Measurements from ENCODE around the gene IMPA2.
"Not testable (repeated sequence)": the region's sequence is repeated elsewhere in the genome, so short reads cannot be mapped to it uniquely, and the experiment has no call there.

IMPA2 gene

DNA sequence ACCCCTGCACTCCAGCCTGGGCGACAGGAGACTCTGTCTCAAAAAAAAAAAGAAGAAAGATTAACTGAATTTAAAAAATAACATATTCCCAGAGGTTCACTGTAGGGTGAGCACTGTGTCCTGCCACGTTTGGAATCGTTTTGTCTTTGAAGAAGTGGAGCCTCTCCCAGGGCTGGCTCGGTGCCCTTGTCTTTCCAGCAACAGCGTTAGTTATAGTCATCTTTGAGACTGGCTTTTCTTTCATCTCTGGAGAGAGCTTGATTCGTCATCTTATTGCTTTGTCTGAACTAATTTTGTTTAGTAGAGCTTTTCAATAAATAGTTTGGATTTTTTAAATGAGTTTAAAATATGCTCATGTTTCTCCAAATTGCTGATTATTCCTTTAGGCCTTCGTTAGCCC, 50.5 kb downstream of the IMPA2 start:
- H3K4me1 Mint-ChIP-seq (ENCODE audit: low read depth) = no peaks in the 10 kb centered on the region
- no peak overlapping the region for H3K27ac Mint-ChIP-seq
- no peak overlapping the region for H3K4me3 Mint-ChIP-seq
- no peaks in the 10 kb centered on the region for H3K9me3 Mint-ChIP-seq
- H3K36me3 Mint-ChIP-seq (ENCODE audit: low read depth) = no peaks in the 10 kb centered on the region
- no peaks in the 10 kb centered on the region for H3K27me3 Mint-ChIP-seq

DNA sequence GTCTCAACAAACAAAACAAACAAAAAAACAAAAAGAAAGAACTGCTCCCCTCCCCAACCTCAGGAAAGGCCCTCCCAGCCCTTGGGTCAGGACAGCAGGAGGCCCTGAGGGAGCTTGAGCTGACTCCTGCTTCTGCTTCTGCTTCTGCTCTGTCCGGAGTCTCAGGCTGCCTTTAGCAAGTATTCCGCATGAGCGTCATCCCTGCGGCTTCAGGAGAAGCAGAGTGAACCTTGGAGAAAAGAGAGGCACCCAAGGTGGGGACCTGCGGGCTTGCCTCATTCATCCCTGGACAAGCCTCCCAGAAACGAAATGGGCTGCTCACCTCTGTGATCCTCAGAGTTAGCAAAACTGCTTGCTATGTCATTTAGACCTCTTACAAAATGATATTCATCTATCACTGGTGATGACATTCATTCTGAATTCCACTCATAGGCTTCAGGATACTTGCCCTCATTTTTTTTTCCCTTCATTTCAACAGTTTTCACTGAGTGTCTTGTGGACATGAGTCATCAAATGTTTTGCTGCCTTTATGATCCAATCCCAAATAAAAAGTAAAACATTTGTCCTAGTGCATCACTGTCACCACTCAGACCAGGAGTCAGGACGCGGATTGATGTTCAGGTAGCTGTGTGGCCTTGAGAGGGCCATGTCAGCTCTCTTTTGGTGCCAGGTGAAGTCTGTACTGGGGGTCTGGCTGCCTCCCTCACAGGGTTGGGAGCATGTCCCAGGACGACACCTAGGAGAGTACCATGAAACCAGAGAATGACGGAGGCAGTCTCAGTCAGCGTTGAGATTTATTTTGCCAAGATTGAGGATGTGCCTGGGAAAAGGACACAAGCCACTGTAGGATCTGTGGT, 51.7 kb downstream of the IMPA2 start:
- Mint-ChIP-seq H3K4me1 (ENCODE audit: low read depth) (no peaks in the 10 kb centered on the region), H3K36me3 (ENCODE audit: low read depth) (no peaks in the 10 kb centered on the region), H3K27ac (no peak overlapping the region), H3K9me3 (no peaks in the 10 kb centered on the region), H3K27me3 (peaks cover 2% of the 10 kb centered on the region), H3K4me3 (no peak overlapping the region)

DNA sequence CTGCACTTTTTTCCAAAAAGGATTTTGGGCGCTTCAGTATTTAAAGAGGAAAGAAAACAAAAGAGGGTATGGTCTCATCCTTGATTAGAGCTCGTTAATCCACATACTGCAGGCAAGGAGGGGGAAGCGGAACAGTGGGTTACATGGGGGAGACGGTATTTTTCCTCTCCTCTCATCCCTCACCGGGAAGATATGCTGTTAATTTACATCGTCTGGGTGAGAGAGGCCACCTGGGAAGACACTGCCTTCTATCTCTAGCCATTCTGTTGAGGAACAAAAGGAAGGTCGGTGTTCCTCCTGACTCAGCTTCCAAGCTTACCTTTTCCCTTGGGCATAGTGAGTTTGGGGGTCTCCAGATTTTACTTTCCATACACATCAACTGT, 52.3 kb downstream of the IMPA2 start:
- no peak overlapping the region for H3K4me3 Mint-ChIP-seq
- H3K36me3 Mint-ChIP-seq (ENCODE audit: low read depth) = no peaks in the 10 kb centered on the region
- no peaks in the 10 kb centered on the region for H3K9me3 Mint-ChIP-seq
- H3K27ac Mint-ChIP-seq = no peak overlapping the region
- no peaks in the 10 kb centered on the region for H3K4me1 Mint-ChIP-seq (ENCODE audit: low read depth)
- peaks cover 5% of the 10 kb centered on the region for H3K27me3 Mint-ChIP-seq

DNA sequence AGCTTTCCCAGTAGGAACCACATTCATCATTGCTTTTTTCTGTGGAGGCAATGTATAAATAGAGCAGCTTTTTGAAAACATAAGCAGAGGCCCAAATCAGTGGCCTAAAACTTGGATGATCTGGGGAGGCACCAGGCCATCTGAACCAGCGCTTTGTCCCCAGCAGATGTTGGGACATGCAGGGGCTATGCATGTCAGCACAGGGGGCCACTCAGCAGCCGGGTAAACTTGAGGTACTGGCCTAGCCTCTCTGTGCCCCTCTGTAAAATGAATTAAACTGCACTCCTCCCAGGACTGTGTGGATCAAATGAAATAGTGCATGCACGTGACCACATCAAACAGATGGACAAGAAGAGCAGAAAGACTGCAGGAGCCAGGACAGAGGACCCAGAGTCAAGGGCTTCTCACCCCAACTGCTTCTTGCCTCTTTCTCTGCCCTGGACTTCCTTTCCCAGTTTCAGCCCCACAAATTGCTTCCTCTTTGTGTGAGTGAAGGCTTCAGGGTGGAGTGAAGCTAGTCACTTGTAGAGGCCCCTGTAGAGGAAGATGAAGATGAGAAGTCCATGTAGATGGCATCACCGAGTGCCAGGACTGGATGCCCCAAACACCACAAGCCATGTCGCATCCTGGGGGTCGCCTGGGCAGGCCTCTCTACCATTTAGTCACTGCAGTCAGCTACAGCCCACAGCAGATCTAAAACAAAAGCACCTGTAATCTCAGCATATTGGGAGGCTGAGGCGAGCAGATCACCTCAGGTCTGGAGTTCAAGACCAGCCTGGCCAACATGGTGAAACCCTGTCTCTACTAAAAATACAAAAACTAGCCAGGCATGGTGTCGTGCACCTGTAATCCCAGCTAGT, 53.2 kb downstream of the IMPA2 start:
- Mint-ChIP-seq H3K4me3 (no peak overlapping the region), H3K27me3 (peaks cover 5% of the 10 kb centered on the region), H3K9me3 (no peaks in the 10 kb centered on the region), H3K4me1 (ENCODE audit: low read depth) (no peaks in the 10 kb centered on the region), H3K27ac (no peak overlapping the region), H3K36me3 (ENCODE audit: low read depth) (no peaks in the 10 kb centered on the region)

DNA sequence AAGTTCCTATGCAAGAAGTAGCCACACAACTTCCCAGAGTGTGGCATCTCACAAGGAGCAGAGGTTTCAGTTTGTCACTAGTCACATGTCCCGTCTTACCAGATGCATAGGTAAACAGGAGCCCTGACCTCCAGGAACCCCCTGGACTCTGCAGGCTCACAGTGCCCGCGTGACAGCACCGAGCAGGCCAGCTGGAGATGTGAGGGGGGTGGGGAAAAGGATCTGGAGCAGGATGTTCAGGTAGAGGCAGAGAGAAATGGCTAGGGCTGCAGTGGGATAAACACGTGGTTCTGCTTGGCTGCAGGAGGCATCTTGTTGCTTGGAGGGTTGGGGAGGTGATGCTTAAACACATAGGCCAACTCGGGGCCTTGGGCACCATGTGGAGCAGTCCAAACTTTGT, 54.2 kb downstream of the IMPA2 start:
- no peaks in the 10 kb centered on the region for H3K36me3 Mint-ChIP-seq (ENCODE audit: low read depth)
- H3K4me1 Mint-ChIP-seq (ENCODE audit: low read depth) = no peaks in the 10 kb centered on the region
- H3K27me3 Mint-ChIP-seq = peaks cover 11% of the 10 kb centered on the region
- no peaks in the 10 kb centered on the region for H3K9me3 Mint-ChIP-seq
- H3K4me3 Mint-ChIP-seq = no peak overlapping the region
- H3K27ac Mint-ChIP-seq = no peak overlapping the region

DNA sequence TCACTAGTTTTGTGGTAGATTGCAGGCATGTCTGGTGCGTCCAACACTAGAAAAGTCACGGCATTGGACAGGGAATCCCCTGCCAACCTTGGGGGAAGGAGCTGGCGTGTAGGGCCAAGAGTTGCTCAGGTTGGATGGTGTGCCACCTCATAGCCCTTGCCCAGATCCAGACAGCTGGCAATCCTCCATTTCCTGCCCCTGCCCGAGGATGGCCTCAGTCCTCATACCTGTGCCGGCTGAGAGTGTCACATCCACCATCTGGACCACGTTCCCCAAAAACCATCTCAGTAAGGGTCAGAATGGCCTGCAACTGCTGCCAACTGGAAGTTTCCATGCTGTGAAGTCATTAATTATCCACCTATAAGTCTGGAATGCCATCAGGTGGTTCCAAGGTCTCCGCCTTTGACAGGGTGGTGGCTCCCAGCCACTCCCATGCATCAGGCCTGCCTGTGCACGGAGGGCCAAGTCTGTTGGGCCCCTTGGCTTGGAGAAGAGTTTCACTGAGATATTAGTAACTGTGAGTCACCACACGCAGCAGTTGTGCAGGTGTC, 55.0 kb downstream of the IMPA2 start:
- H3K27ac Mint-ChIP-seq = no peak overlapping the region

DNA sequence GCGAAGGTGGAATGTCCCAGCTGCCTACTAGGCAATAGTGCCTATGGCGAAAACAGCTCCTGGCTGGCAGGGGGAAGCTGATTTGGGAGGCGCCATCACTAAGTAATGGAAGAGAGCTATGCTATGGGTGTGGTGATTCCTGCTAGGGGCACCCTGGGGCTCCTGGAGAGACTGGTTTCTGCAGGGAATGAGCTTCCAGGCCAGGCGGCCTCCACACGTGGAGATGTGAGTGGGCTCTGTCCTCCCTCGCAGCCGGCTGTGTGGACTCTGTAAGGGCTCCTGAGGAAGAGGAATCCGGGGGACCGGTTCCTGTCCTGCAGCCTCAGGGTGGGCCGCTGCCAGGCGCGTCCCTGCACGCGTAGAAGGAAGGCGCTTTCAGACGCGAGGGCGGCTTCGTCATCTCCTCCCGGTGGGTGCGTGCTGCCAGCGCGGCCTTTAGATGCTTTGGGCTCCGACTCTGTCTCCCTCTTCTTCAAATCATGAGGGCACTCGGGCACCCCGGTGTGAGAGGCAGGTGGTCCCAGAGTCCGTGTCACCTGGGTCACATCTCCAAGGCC, 56.9 kb downstream of the IMPA2 start:
- Mint-ChIP-seq H3K27ac (no peak overlapping the region), H3K9me3 (no peaks in the 10 kb centered on the region), H3K27me3 (peaks cover 13% of the 10 kb centered on the region), H3K4me1 (ENCODE audit: low read depth) (peaks cover 6% of the 10 kb centered on the region), H3K4me3 (peak overlapping the region; percentile 41), H3K36me3 (ENCODE audit: low read depth) (no peaks in the 10 kb centered on the region)

More for the DNA sequence above, 55.0 kb downstream of the IMPA2 start:
- H3K9me3 Mint-ChIP-seq = no peaks in the 10 kb centered on the region
- H3K27me3 Mint-ChIP-seq = peaks cover 13% of the 10 kb centered on the region
- H3K36me3 Mint-ChIP-seq (ENCODE audit: low read depth) = no peaks in the 10 kb centered on the region
- no peak overlapping the region for H3K4me3 Mint-ChIP-seq
- H3K4me1 Mint-ChIP-seq (ENCODE audit: low read depth) = peaks cover 1% of the 10 kb centered on the region

DNA sequence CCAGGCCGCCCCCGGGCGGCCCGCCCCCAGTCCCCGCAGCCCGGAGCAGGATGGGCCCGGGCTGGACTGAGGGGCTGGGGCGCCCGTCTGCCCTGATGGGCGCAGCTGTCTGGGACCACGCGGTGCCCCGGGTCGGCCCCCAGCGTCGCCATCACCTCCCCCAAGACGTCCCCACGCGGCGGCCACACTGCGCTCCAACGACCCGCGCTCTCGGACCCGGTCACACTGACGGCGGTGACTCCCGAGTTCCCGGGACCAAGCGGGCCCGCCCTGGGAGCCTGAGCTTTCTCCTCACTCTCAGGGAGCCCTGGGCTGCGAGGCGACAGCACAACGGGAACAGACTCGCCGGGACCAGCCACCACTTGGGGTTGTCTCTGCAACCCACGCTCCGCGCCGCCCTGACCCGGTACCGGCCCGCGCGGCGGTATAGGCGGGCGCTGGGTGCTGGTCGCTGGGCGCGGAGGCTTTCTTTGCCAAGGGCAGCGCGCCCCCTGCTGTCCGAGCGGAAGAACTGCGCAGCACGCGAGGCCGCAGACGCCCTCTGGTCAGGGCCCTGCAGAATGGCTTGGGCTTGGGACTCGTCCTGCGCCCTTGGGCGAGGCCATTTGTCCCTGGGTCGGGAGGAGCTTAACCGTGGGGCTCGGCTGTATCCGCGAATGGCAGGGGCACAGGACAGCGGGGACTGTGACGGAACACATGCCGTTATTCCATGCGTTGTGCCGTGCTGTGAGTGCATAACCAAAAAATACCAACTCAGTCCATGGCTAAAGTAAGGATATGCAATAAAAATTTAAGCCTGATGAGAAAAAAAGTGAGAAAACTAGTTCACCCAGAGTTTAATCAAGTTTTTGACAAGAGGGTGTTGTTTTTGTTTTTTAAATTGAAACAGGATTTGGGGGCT, 57.6 kb downstream of the IMPA2 start:
- H3K36me3 Mint-ChIP-seq (ENCODE audit: low read depth) = no peaks in the 10 kb centered on the region
- H3K4me1 Mint-ChIP-seq (ENCODE audit: low read depth) = peaks cover 6% of the 10 kb centered on the region
- no peak overlapping the region for H3K27ac Mint-ChIP-seq
- peak overlapping the region; percentile 55 for H3K4me3 Mint-ChIP-seq
- H3K27me3 Mint-ChIP-seq = peaks cover 13% of the 10 kb centered on the region
- no peaks in the 10 kb centered on the region for H3K9me3 Mint-ChIP-seq

DNA sequence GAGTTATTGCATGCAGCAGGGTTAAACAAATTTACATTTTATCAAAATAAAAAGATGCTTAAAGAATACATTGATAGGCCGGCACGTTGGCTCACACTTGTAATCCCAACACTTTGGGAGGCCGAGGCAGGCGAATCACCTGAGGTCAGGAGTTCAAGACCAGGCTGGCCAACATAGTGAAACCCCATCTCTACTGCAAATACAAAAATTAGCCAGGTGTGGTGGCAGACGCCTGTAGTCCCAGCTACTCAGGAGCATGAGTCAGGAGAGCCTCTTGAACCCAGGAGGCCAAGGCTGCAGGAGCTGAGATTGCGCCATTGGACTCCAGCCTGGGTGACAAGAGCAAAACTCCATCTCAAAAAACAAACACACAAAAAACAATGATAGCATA, 58.2 kb downstream of the IMPA2 start:
- not testable (repeated sequence) for H3K9me3 Mint-ChIP-seq; H3K4me3 Mint-ChIP-seq; H3K27ac Mint-ChIP-seq; H3K36me3 Mint-ChIP-seq (ENCODE audit: low read depth); H3K4me1 Mint-ChIP-seq (ENCODE audit: low read depth)
- H3K27me3 Mint-ChIP-seq = peaks cover 16% of the 10 kb centered on the region

DNA sequence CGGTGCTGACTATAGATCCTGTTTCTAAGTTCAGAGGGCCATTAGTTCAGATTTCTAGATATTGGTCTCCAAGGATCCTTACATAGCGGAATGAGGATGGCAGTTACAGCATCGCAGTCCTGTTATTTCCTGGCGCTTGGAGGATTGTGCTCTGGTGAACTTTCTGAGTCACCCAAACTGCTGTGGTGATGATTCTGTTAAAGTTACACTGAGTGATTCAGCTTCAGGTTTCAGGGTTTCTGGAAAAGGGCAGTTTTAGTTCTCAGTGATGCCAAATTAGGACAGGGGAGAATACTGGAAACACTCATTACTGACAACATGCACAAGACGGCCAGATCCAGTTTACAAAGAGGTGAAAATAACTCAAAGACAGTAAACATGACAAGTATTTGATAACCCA, 60.3 kb downstream of the IMPA2 start:
- H3K4me1 Mint-ChIP-seq (ENCODE audit: low read depth) = peaks cover 6% of the 10 kb centered on the region
- H3K27ac Mint-ChIP-seq = no peak overlapping the region
- H3K9me3 Mint-ChIP-seq = no peaks in the 10 kb centered on the region
- H3K4me3 Mint-ChIP-seq = no peak overlapping the region
- peaks cover 16% of the 10 kb centered on the region for H3K27me3 Mint-ChIP-seq
- H3K36me3 Mint-ChIP-seq (ENCODE audit: low read depth) = no peaks in the 10 kb centered on the region

DNA sequence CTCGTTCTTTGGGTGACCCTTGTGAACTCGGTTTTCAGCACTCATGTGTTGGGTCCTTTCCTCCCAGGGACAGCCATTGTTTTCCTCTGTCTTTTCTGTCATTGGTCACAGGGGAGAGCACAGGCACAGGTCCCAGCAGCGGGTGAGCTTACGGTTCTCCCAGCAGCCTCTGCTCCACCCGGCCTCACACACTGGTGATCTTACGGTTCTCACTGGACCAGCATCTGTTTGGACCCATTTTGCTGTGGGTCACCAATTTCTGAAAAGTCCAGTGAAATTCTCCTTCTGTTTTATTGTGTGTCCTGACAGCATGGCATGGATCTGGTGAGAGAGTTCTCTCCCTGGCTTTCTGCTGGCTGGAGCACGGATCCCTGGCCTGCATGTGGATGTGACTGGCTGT, 62.5 kb downstream of the IMPA2 start:
- H3K9me3 Mint-ChIP-seq = no peaks in the 10 kb centered on the region
- H3K36me3 Mint-ChIP-seq (ENCODE audit: low read depth) = no peaks in the 10 kb centered on the region
- no peak overlapping the region for H3K27ac Mint-ChIP-seq
- H3K4me1 Mint-ChIP-seq (ENCODE audit: low read depth) = peaks cover 10% of the 10 kb centered on the region
- H3K27me3 Mint-ChIP-seq = peaks cover 11% of the 10 kb centered on the region
- H3K4me3 Mint-ChIP-seq = no peak overlapping the region

DNA sequence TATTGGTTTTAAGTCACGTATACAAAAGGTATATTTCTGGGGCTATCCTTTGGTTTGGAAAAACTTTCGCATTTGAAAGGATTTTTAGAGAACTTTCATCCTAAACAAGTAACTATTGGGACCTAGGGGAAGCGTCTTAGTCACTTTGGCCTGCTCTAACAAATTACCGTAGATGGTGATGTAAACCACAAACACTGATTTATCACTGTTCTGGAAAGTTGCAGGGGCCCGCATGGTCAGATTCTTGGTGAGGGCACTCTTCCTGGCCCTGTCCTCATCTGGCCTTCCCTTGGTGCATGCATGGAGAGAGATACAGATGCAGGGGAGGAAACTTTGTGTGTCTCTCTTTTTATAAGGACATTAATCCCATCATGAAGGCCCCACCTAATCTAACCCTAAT, 63.3 kb downstream of the IMPA2 start:
- H3K27me3 Mint-ChIP-seq = peaks cover 11% of the 10 kb centered on the region
- H3K27ac Mint-ChIP-seq = no peak overlapping the region
- H3K9me3 Mint-ChIP-seq = no peaks in the 10 kb centered on the region
- H3K4me1 Mint-ChIP-seq (ENCODE audit: low read depth) = peaks cover 18% of the 10 kb centered on the region
- H3K36me3 Mint-ChIP-seq (ENCODE audit: low read depth) = no peaks in the 10 kb centered on the region
- H3K4me3 Mint-ChIP-seq = no peak overlapping the region

DNA sequence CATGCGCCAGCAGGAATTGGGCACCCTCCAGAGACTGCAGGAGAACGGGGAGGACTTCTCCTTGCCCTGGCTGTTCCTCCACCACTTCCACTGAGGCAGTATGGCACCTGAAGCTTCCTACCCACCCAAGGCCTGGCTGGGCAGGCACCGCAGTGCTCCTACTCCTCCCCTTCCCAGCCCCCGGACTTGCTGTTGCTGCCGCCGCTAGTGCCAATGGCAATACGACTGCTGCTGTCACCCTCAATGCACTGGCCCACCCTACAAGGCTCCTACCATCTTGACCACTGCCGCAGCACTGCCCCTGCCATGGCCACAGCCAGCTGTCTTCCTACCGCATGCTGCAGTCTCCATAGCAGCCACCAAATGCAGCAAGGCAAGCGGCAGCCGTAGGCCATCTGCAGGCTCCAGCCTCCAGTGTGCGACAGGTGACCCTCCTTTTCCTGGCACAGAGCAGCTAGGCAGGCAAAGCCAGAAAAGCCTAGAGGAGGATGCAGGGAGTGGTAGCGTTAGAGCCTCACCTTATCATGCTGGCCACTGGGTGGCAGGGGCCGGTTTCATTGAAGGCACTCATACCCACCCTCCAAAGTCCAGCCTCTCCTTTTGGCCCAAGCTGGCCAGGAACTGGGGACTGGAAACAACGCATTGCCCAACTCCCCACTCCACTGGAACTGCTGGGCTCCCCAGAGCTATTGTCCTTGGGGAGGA, 64.9 kb downstream of the IMPA2 start:
- Mint-ChIP-seq H3K9me3 (no peaks in the 10 kb centered on the region), H3K4me3 (no peak overlapping the region), H3K4me1 (ENCODE audit: low read depth) (peaks cover 23% of the 10 kb centered on the region), H3K36me3 (ENCODE audit: low read depth) (no peaks in the 10 kb centered on the region), H3K27me3 (peaks cover 3% of the 10 kb centered on the region), H3K27ac (no peak overlapping the region)

Data from stimulated activated naive CD8-positive, alpha-beta T cell treated with anti-CD3 and anti-CD28 coated beads, Interleukin-15, Interleukin-2, amounts not matched to agents 100 ng/mL and 50 ng/mL, for 24 hours (primary cell).